MM.1S (cell line): ENCODE results near the gene PNPLA3.

Experiments used
- DNase-seq: peaks from one replicate; pipeline ENCODE4 v3.0.0-alpha.2; 2015
- H2AFZ ChIP-seq: fragments of 300-600 bp; sonication (generic); 2 replicates; pipeline ENCODE4 v1.6.0; 2016; ENCODE audit warnings: antibody characterized with exemption, low read length
- H3F3A ChIP-seq: fragments of 300-600 bp; sonication (generic); 2 replicates; pipeline ENCODE4 v1.6.1; 2016; ENCODE audit warnings: mild to moderate bottlenecking, antibody characterized with exemption, low read length, moderate library complexity, mixed read lengths; ENCODE audit not compliant: insufficient read depth
- H3K27ac ChIP-seq: fragments of 300-600 bp; sonication (generic); 2 replicates; pipeline ENCODE4 v1.5.1; 2016; ENCODE audit warnings: mild to moderate bottlenecking, low read length
- H3K27me3 ChIP-seq: fragments of 300-600 bp; sonication (generic); replicated peaks from 2 replicates; pipeline ENCODE4 v1.6.0; 2016; ENCODE audit warnings: low read length; ENCODE audit not compliant: insufficient read depth
- H3K36me3 ChIP-seq: fragments of 300-600 bp; sonication (generic); replicated peaks from 2 replicates; pipeline ENCODE4 v1.6.1; 2016; ENCODE audit warnings: mild to moderate bottlenecking, low read length, mixed read lengths; ENCODE audit not compliant: insufficient read depth
- H3K4me1 ChIP-seq: fragments of 300-600 bp; sonication (generic); 2 replicates; pipeline ENCODE4 v1.6.1; 2016; ENCODE audit warnings: low read length, mixed read lengths
- H3K4me2 ChIP-seq: fragments of 300-600 bp; sonication (generic); 2 replicates; pipeline ENCODE4 v1.6.0; 2016; ENCODE audit warnings: low read depth, low read length
- H3K4me3 ChIP-seq: fragments of 300-600 bp; sonication (generic); 2 replicates; pipeline ENCODE4 v1.5.1; 2016; ENCODE audit warnings: low read length, mixed read lengths
- H3K79me2 ChIP-seq: fragments of 300-600 bp; sonication (generic); 2 replicates; pipeline ENCODE4 v1.6.1; 2016; ENCODE audit warnings: mixed run types, low read length, mixed read lengths
- H3K9ac ChIP-seq: fragments of 300-600 bp; sonication (generic); 2 replicates; pipeline ENCODE4 v1.6.1; 2016; ENCODE audit warnings: low read length, mixed read lengths
- H3K9me2 ChIP-seq: fragments of 300-600 bp; sonication (generic); replicated peaks from 2 replicates; pipeline ENCODE4 v1.6.1; 2016; ENCODE audit warnings: mild to moderate bottlenecking, low read length, mixed read lengths; ENCODE audit not compliant: insufficient read depth
- H3K9me3 ChIP-seq: fragments of 300-600 bp; sonication (generic); replicated peaks from 2 replicates; pipeline ENCODE4 v1.6.1; 2016; ENCODE audit warnings: mild to moderate bottlenecking, low read length, mixed read lengths; ENCODE audit not compliant: insufficient read depth
- H4K20me1 ChIP-seq: fragments of 300-600 bp; sonication (generic); 2 replicates; pipeline ENCODE4 v1.6.1; 2016; ENCODE audit warnings: mild to moderate bottlenecking, low read length, moderate library complexity, mixed read lengths; ENCODE audit not compliant: insufficient read depth
- EZH2 ChIP-seq: fragments of 300-600 bp; sonication (generic); optimal IDR thresholded peaks from 2 replicates; pipeline ENCODE3; 2017; ENCODE audit warnings: low read depth, mild to moderate bottlenecking, antibody characterized with exemption, low read length, mixed read lengths
- EZH2phosphoT487 ChIP-seq: fragments of 300-600 bp; sonication (generic); IDR thresholded peaks from 2 replicates; pipeline ENCODE4 v1.6.1; 2018; ENCODE audit warnings: antibody characterized with exemption, low read length
- TF ChIP-seq, protein P1 (sequence below): fragments of 300-600 bp; sonication (generic); IDR thresholded peaks from 2 replicates; pipeline ENCODE4 v1.5.1; 2016; ENCODE audit warnings: antibody characterized with exemption, low read length, mixed read lengths

The PNPLA3 gene

DNA sequence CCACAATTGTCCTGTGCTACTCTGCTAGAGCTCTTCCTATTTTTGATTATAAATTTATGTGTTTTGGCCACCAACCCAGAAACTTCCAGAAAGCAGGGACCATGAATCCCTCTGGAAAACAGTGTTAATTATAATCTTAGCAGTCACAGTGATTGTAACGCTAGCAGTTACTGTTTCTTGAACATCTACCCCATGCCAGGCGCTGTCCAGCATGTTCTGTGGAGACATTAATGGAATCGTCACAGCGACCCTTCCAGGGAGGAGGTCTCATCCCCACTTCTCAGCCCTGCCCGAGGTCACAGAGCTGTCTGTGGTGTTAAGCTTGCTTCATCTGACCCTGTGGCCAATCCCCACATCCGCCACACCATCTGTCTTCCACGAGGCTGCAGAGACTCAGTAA is 17.9 kb upstream of the PNPLA3 start:
- Histone ChIP-seq H3K4me2 (no peak overlapping the region), H3K27me3 (peaks cover 64% of the 10 kb centered on the region), H3K9me3 (no peaks in the 10 kb centered on the region), H3K27ac (no peak overlapping the region), H2AFZ (no peak overlapping the region), H3F3A (no peaks in the 10 kb centered on the region), H3K9ac (no peak overlapping the region), H3K79me2 (no peaks in the 10 kb centered on the region), H3K9me2 (no peaks in the 10 kb centered on the region), H4K20me1 (no peaks in the 10 kb centered on the region), H3K36me3 (no peaks in the 10 kb centered on the region), H3K4me3 (no peak overlapping the region), H3K4me1 (no peaks in the 10 kb centered on the region)
- DNase-seq = no peak
- TF ChIP-seq EZH2 = no peak

DNA sequence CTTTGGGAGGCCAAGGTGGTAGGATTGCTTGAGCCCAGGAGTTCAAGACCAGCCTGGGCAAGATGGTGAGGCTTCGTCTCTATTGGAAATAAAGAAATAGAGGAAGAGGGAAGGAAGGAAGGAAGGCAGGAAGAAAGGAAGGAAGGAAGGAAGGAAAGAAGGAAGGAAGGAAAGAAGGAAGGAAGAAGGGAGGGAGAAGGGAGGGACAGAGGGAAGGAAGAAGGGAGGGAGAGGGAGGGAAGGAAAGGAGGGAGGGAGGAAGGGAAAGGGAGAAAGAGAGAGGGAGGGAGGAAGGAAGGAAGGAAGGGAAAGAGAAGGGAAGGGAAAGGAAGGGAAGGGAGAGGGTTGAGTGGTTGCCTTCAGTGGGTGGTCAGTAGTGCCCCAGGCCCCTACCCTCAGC is 13.9 kb upstream of the PNPLA3 start:
- Histone ChIP-seq H3K9me3 (no peaks in the 10 kb centered on the region), H3K27ac (no peak overlapping the region), H3K36me3 (no peaks in the 10 kb centered on the region), H3K9ac (no peak overlapping the region), H4K20me1 (peaks cover 3% of the 10 kb centered on the region; the same call in 1 of the 2 replicates), H3K4me1 (no peaks in the 10 kb centered on the region), H3K27me3 (peaks cover 66% of the 10 kb centered on the region), H2AFZ (no peak overlapping the region), H3K4me3 (no peak overlapping the region), H3K79me2 (no peaks in the 10 kb centered on the region), H3K4me2 (no peak overlapping the region), H3K9me2 (no peaks in the 10 kb centered on the region), H3F3A (no peaks in the 10 kb centered on the region)
- no peak for DNase-seq
- no peak for TF ChIP-seq EZH2
- TF ChIP-seq, protein P1, sequence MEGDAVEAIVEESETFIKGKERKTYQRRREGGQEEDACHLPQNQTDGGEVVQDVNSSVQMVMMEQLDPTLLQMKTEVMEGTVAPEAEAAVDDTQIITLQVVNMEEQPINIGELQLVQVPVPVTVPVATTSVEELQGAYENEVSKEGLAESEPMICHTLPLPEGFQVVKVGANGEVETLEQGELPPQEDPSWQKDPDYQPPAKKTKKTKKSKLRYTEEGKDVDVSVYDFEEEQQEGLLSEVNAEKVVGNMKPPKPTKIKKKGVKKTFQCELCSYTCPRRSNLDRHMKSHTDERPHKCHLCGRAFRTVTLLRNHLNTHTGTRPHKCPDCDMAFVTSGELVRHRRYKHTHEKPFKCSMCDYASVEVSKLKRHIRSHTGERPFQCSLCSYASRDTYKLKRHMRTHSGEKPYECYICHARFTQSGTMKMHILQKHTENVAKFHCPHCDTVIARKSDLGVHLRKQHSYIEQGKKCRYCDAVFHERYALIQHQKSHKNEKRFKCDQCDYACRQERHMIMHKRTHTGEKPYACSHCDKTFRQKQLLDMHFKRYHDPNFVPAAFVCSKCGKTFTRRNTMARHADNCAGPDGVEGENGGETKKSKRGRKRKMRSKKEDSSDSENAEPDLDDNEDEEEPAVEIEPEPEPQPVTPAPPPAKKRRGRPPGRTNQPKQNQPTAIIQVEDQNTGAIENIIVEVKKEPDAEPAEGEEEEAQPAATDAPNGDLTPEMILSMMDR = no peak
- no peak for TF ChIP-seq EZH2phosphoT487

DNA sequence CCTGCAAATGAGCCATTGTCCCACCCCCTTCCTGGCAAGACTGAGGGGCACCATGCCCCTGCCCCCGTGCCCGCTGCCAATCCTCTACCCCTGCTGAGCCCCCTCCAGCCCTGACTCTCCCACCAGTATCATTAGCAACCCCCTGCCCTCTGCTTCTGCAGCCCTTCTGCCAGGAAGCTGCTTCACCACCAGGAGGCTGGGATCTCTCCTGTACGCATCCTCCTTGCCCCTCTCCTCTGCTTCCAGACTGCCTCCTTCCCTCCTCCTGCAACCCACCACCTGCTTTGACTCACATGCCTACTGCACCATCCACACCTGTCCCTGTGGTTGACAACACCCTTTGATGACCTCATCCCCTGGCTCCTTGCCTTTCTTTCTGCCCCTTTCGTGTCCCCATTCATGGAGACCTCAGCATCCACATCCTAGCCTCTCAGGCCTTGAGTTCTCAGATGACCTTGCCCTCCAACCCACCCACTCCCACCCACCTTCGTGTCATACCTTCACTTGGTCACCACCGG is 13.4 kb upstream of the PNPLA3 start:
- Histone ChIP-seq H3K27me3 (peaks cover 66% of the 10 kb centered on the region), H3K79me2 (no peaks in the 10 kb centered on the region), H4K20me1 (peaks cover 3% of the 10 kb centered on the region; the same call in 1 of the 2 replicates), H3K27ac (no peak overlapping the region), H2AFZ (no peak overlapping the region), H3K4me3 (no peak overlapping the region), H3K4me1 (no peaks in the 10 kb centered on the region), H3F3A (no peaks in the 10 kb centered on the region), H3K9me2 (no peaks in the 10 kb centered on the region), H3K9ac (no peak overlapping the region), H3K36me3 (no peaks in the 10 kb centered on the region), H3K4me2 (no peak overlapping the region), H3K9me3 (no peaks in the 10 kb centered on the region)
- TF ChIP-seq EZH2 (no peak), EZH2phosphoT487 (no peak)
- TF ChIP-seq, protein P1 = no peak
- no peak for DNase-seq

DNA sequence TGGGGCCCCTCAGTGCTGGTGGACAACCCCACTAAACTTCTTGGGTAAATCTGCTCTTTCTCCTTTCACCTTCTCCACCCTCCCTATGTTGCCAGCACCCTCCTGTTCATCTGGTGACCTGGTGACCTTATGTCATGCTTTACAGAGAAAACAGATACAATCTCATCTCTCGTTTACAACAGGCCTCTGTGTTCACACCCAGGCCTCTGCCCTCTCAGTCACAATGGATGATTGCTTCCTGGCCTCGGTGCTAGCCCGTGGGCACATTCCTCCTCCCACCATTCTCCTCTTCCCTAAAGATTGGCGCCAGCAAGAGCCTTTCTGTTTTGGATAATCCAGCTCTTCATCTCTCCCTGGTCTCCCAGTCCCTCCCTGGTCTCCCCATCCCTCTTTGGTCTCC is 12.3 kb upstream of the PNPLA3 start:
- no peaks in the 10 kb centered on the region for H3K36me3 ChIP-seq
- no peaks in the 10 kb centered on the region for H3K9me2 ChIP-seq
- H3K27me3 ChIP-seq = peaks cover 65% of the 10 kb centered on the region
- H4K20me1 ChIP-seq = peaks cover 3% of the 10 kb centered on the region; the same call in 1 of the 2 replicates
- H3K9me3 ChIP-seq = no peaks in the 10 kb centered on the region
- H3K4me2 ChIP-seq = no peak overlapping the region
- no peaks in the 10 kb centered on the region for H3F3A ChIP-seq
- no peak overlapping the region for H3K27ac ChIP-seq
- no peak for TF ChIP-seq EZH2phosphoT487
- TF ChIP-seq, protein P1 = no peak
- no peak for TF ChIP-seq EZH2
- no peak overlapping the region for H2AFZ ChIP-seq
- no peak for DNase-seq
- H3K9ac ChIP-seq = no peak overlapping the region
- no peak overlapping the region for H3K4me3 ChIP-seq
- no peaks in the 10 kb centered on the region for H3K4me1 ChIP-seq
- no peaks in the 10 kb centered on the region for H3K79me2 ChIP-seq
